ENCODE measurements around the gene ANP32A.
A peak's percentile ranks its signal among the peaks of the same experiment; 100 is the strongest.

The ANP32A gene

GRCh38 chr15:68797599-68798345, 22.9 kb downstream of the ANP32A start:
- no peak for DNase-seq

- no peak for DNase-seq
Measured at GRCh38 chr15:68797191-68797590, 23.5 kb downstream of the ANP32A start.

- DNase-seq: no peak
Measured at GRCh38 chr15:68796576-68796975, 24.1 kb downstream of the ANP32A start.

GRCh38 chr15:68795298-68795848, 25.3 kb downstream of the ANP32A start:
- DNase-seq: peak; percentile 53

- DNase-seq: no peak
Measured at GRCh38 chr15:68794863-68795262, 25.8 kb downstream of the ANP32A start.

- DNase-seq: no peak
Measured at GRCh38 chr15:68794307-68794706, 26.4 kb downstream of the ANP32A start.

- DNase-seq: no peak
Measured at GRCh38 chr15:68793776-68794175, 26.9 kb downstream of the ANP32A start.

- DNase-seq: no peak
Measured at GRCh38 chr15:68792901-68793766, 27.6 kb downstream of the ANP32A start.

GRCh38 chr15:68791431-68792283, 29.0 kb downstream of the ANP32A start:
- DNase-seq: no peak

- no peak for DNase-seq
Measured at GRCh38 chr15:68790910-68791309, 29.8 kb downstream of the ANP32A start.

- no peak for DNase-seq
Measured at GRCh38 chr15:68790242-68790575, 30.5 kb downstream of the ANP32A start.

- no peak for DNase-seq
Measured at GRCh38 chr15:68789534-68790241, 31.0 kb downstream of the ANP32A start.

- no peak for DNase-seq
Measured at GRCh38 chr15:68789091-68789490, 31.6 kb downstream of the ANP32A start.

GRCh38 chr15:68788264-68788624, 32.5 kb downstream of the ANP32A start:
- DNase-seq: no peak

GRCh38 chr15:68787609-68788263, 33.0 kb downstream of the ANP32A start:
- no peak for DNase-seq

- no peak for DNase-seq
Measured at GRCh38 chr15:68786753-68787152, 33.9 kb downstream of the ANP32A start.

- DNase-seq: no peak
Measured at GRCh38 chr15:68785541-68785940, 35.2 kb downstream of the ANP32A start.

GRCh38 chr15:68784206-68784605, 36.5 kb downstream of the ANP32A start:
- DNase-seq: no peak

GRCh38 chr15:68783226-68784058, 37.3 kb downstream of the ANP32A start:
- no peak for DNase-seq

GRCh38 chr15:68782589-68783161, 38.0 kb downstream of the ANP32A start:
- no peak for DNase-seq

Data from DMS 273 treated with DMSO at 0.1 percent for 48 hours (cell line).